ENCODE measurements around the gene MRPL24. TPM values are rescaled to one million over a fixed set of nuclear protein-coding genes. Genes with fewer than 3 reads are reported as not detected.

Gene MRPL24
- total RNA-seq, 4 donors from 2014 or later = 22.9 to 55.6 (median 35.9) TPM

- Histone ChIP-seq H3K9me3 (no peaks in the 10 kb centered on the region), H3K27me3 (no peaks in the 10 kb centered on the region), H3K4me1 (peaks cover 28 to 47% of the 10 kb centered on the region in 2 donors), H3K27ac (peak overlapping the region in 2 of 3 donors; percentile 13 to 38), H3K36me3 (no peaks in the 10 kb centered on the region), H3K4me3 (replicated peaks in 1 of 3) (no peak overlapping the region)
- intact Hi-C loops (cut with DNase I) = no loop called here
- no peak for DNase-seq
- no peak for TF ChIP-seq CTCF (IDR thresholded peaks at IDR 0.05)
- TF ChIP-seq POLR2A (IDR thresholded peaks at IDR 0.05) = no peak
- 58 to 60% methylated on average over 9 of the region's 9 CpGs for WGBS, 2 donors
Measured at GRCh38 chr1:156772728-156773497, 32.0 kb upstream of the MRPL24 start.

GRCh38 chr1:156772222-156772621 lies 31.3 kb upstream of the MRPL24 start:
- no peak for TF ChIP-seq CTCF (IDR thresholded peaks at IDR 0.05)
- no peak for TF ChIP-seq POLR2A (IDR thresholded peaks at IDR 0.05)
- WGBS, 2 donors = 87% methylated on average over 3 of the region's 3 CpGs
- intact Hi-C loops (cut with DNase I) = no loop called here

GRCh38 chr1:156768610-156769295 lies 27.9 kb upstream of the MRPL24 start:
- no peaks in the 10 kb centered on the region for H3K9me3 ChIP-seq
- TF ChIP-seq CTCF (IDR thresholded peaks at IDR 0.05) (no peak), POLR2A (IDR thresholded peaks at IDR 0.05) (no peak)
- peak overlapping the region in 2 of 3 donors; percentile 0 to 93 for H3K27ac ChIP-seq
- no peaks in the 10 kb centered on the region for H3K36me3 ChIP-seq
- WGBS, 2 donors = 23 to 25% methylated on average over 8 of the region's 8 CpGs
- no peak for DNase-seq
- H3K27me3 ChIP-seq = no peaks in the 10 kb centered on the region
- peaks cover 31 to 38% of the 10 kb centered on the region in 2 donors for H3K4me1 ChIP-seq
- intact Hi-C loops (cut with DNase I) = no loop called here
- peak overlapping the region; percentile 93 to 96 (median 95) for H3K4me3 ChIP-seq (replicated peaks in 1 of 3)

More at GRCh38 chr1:156772222-156772621, 31.3 kb upstream of the MRPL24 start:
- H3K4me1 ChIP-seq = peaks cover 28 to 45% of the 10 kb centered on the region in 2 donors
- no peak for DNase-seq
- no peak overlapping the region for H3K27ac ChIP-seq
- no peaks in the 10 kb centered on the region for H3K9me3 ChIP-seq
- no peak overlapping the region for H3K4me3 ChIP-seq (replicated peaks in 1 of 3)
- no peaks in the 10 kb centered on the region for H3K27me3 ChIP-seq
- no peaks in the 10 kb centered on the region for H3K36me3 ChIP-seq

- peak overlapping the region; percentile 87 to 96 (median 93) for H3K27ac ChIP-seq
- peak; percentile 21 to 25 for DNase-seq
- no peaks in the 10 kb centered on the region for H3K36me3 ChIP-seq
- H3K27me3 ChIP-seq = no peaks in the 10 kb centered on the region
- TF ChIP-seq POLR2A (IDR thresholded peaks at IDR 0.05) (no peak), CTCF (IDR thresholded peaks at IDR 0.05) (no peak)
- WGBS, 2 donors = 2 to 3% methylated on average over 18 to 21 of the region's 31 CpGs
- H3K4me1 ChIP-seq = peaks cover 29 to 31% of the 10 kb centered on the region in 2 donors
- H3K9me3 ChIP-seq = no peaks in the 10 kb centered on the region
- H3K4me3 ChIP-seq (replicated peaks in 1 of 3) = peak overlapping the region; percentile 93 to 96 (median 95)
- intact Hi-C loops (cut with DNase I) = no loop called here
Measured at GRCh38 chr1:156767879-156768604, 27.2 kb upstream of the MRPL24 start.
